Endothelial cell (in vitro differentiated cells): ENCODE measurements around the gene LTA4H. TPM values are rescaled to one million over a fixed set of nuclear protein-coding genes. Genes with fewer than 3 reads are reported as not detected.

Experiments used
- total RNA-seq: library from RNA; stranded (reverse); fragmentation: NEBNext Ultra II Directional; extraction: Animal tissue kit (Norgen Biotek cat#: 25700); gene quantifications from one replicate; pipeline ENCODE4 v1.2.1, GENCODE V29; 2021; ENCODE audit not compliant: unreplicated experiment

The LTA4H gene
- total RNA-seq, 1 donor from 2014 or later: 86.5 TPM

Other genes starting within 250 kb of the LTA4H start
- 0.13 TPM for gene NTN4, start 244.8 kb downstream of the LTA4H start, total RNA-seq
- 28.3 TPM for gene SNRPF, start 176.6 kb downstream of the LTA4H start, total RNA-seq
- not detected for gene CCDC38, start 93.0 kb downstream of the LTA4H start, total RNA-seq
- not detected for gene AMDHD1, start 92.3 kb downstream of the LTA4H start, total RNA-seq
- 1.1 TPM for gene HAL, start 39.2 kb downstream of the LTA4H start, total RNA-seq
- 294 TPM for gene ELK3, start 158.8 kb upstream of the LTA4H start, total RNA-seq